OCI-LY1 (cell line): Measurements from ENCODE around the gene SLIT3.

Source experiments
- EZH2 ChIP-seq: fragments of 200-600 bp; sonication (generic), shearing (Covaris generic); IDR thresholded peaks from 2 replicates; pipeline ENCODE4 v1.8.0; 2017; ENCODE audit warnings: borderline replicate concordance, mixed run types, mild to moderate bottlenecking, antibody characterized with exemption, low read length, moderate library complexity, mixed read lengths
- TF ChIP-seq, protein P1 (sequence below): fragments of 200-600 bp; sonication (generic), shearing (Covaris generic); IDR thresholded peaks from 2 replicates; pipeline ENCODE4 v1.5.1; 2017; ENCODE audit warnings: mild to moderate bottlenecking, antibody characterized with exemption, low read length, moderate library complexity, mixed read lengths

DNA sequence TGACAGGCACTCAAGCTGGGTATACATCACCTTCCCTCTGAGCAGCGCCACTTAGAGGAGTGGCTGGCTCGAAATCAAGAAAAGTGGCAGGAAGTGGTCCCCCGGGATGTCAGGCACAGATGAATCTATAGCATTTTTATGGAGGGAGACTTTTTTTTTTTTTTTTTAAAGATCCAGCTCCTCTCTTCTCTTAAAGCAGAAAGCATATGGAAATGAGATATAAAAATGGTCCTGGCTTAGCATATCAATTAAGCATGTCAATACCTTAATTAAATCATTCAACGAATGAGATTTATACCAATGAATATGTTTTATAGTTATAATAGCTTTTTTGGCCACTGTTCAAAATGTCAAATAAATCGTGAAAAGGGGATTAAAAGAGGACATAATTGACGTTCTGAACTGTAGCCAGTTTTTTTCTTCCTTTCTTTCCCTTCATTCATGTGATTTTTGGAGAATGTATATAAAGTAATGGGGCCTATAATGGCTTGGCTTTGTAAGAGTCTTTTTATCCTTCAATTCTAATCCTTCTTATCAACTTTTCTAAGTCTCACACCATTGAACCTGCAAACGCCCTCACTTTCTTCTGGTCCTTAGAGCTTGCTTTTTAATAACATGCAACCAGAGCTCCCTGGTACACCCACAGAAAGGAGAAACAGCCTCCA, 402.6 kb downstream of the SLIT3 start:
- TF ChIP-seq EZH2: no peak
- TF ChIP-seq, protein P1, sequence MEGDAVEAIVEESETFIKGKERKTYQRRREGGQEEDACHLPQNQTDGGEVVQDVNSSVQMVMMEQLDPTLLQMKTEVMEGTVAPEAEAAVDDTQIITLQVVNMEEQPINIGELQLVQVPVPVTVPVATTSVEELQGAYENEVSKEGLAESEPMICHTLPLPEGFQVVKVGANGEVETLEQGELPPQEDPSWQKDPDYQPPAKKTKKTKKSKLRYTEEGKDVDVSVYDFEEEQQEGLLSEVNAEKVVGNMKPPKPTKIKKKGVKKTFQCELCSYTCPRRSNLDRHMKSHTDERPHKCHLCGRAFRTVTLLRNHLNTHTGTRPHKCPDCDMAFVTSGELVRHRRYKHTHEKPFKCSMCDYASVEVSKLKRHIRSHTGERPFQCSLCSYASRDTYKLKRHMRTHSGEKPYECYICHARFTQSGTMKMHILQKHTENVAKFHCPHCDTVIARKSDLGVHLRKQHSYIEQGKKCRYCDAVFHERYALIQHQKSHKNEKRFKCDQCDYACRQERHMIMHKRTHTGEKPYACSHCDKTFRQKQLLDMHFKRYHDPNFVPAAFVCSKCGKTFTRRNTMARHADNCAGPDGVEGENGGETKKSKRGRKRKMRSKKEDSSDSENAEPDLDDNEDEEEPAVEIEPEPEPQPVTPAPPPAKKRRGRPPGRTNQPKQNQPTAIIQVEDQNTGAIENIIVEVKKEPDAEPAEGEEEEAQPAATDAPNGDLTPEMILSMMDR: no peak
